Upper lobe of left lung (tissue), 6 donors: ENCODE measurements around the gene GUCY1B1. TPM values are rescaled to one million over a fixed set of nuclear protein-coding genes. Genes with fewer than 3 reads are reported as not detected.

ENCODE experiments used
- ATAC-seq, 2 donors: fragments of 200-7000 bp; cut with Tn5 transposase; one replicate each; pipeline ENCODE4 v1.9.1; 2022; ENCODE audit warnings: mild to moderate bottlenecking in 2 of 2, moderate library complexity in 2 of 2; ENCODE audit not compliant: low FRiP score in 2 of 2
- DNase-seq, 2 donors: peaks; one replicate each; pipeline ENCODE4 v3.0.0-alpha.2; 2019 to 2020
- H3K27ac ChIP-seq, 4 donors: fragments of 200-600 bp; sonication (generic); one replicate each; pipeline ENCODE4 v1.5.1; 2016 to 2019
- H3K27me3 ChIP-seq, 4 donors: fragments of 200-600 bp; sonication (generic); one replicate each; pipeline ENCODE4 v1.5.1; 2017 to 2019
- H3K36me3 ChIP-seq, 4 donors: fragments of 200-600 bp; sonication (generic); one replicate each; pipeline ENCODE4 v1.5.1; 2016 to 2019
- H3K4me1 ChIP-seq, 4 donors: fragments of 200-600 bp; sonication (generic); one replicate each; pipeline ENCODE4 v1.5.1; 2018 to 2019
- H3K4me3 ChIP-seq, 4 donors: fragments of 200-600 bp; sonication (generic); one replicate each; pipeline ENCODE4 v1.5.1; 2017 to 2019; ENCODE audit warnings: mild to moderate bottlenecking in 2 of 4, moderate library complexity in 1 of 4
- H3K9me3 ChIP-seq, 4 donors: fragments of 200-600 bp; sonication (generic); one replicate each; pipeline ENCODE4 v1.5.1; 2018 to 2019
- EP300 ChIP-seq, 4 donors: sonication (generic); formaldehyde crosslinking; IDR thresholded peaks; one replicate each; pipeline ENCODE4 v1.5.1; 2017; ENCODE audit warnings: antibody characterized with exemption in 4 of 4, control low read depth in 2 of 4
- POLR2A ChIP-seq, 4 donors: fragments of 450-650 bp; IDR thresholded peaks; one replicate each; pipeline ENCODE4 v1.5.1; 2016 to 2017; ENCODE audit warnings: antibody characterized with exemption in 4 of 4, mild to moderate bottlenecking in 2 of 4
- POLR2AphosphoS5 ChIP-seq, 2 donors: sonication (generic); formaldehyde crosslinking; IDR thresholded peaks; one replicate each; pipeline ENCODE4 v1.5.1; 2017; ENCODE audit warnings: antibody characterized with exemption in 2 of 2
- WGBS, 2 donors: methylation state at CpG; one replicate each; pipeline ENCODE4 v1.1.5; 2017 to 2018; 5-methylcytosine and 5-hydroxymethylcytosine counted together
- total RNA-seq, 6 donors: library from RNA; depleted of rRNA in 4 of 6; stranded (reverse); fragments of >200 nt in 4 of 6; gene quantifications; one replicate each; pipeline versions ENCODE4 v1.1.0 to v1.2.1, GENCODE V29; 2016 to 2021
- TF ChIP-seq, protein P1 (sequence below), 6 experiments: fragments of 450-650 bp in 4 of 6; fragments of 200-600 bp in 2 of 6; sonication (generic) in 2 of 6; IDR thresholded peaks; one replicate each; pipeline ENCODE4 v1.5.1; 2016 to 2019; ENCODE audit warnings: antibody characterized with exemption in 6 of 6
- donor health status: DM: no; HTN: no; CAD: no; lungs with moderate emphysema.
- donor health status: DM: no; HTN: yes; CAD: no; lungs with severe emphysema.

The GUCY1B1 gene
- total RNA-seq, 6 donors from 2014 or later: 8.1 to 24.1 (median 13.2) TPM

DNA sequence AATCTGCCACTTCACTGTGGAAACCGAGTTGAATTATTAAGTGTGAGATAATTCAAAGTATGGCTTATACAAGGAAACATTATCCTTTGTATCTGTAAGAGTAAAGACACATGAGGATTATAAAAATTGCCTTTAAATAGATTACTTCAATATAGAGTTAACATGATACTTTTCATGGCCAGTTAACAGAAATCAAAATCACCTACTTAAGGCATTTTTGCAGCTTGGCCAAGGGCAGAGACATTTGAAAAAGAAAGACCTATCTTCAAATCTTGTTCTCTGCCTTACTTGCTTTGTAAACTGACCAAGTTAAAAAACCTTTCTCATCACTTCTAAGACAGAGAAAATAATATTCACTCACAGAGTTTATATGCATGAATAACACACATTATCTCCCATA lies 44.9 kb upstream of the GUCY1B1 start:
- no peaks in the 10 kb centered on the region for H3K9me3 ChIP-seq
- DNase-seq: no peak
- H3K4me3 ChIP-seq: no peak overlapping the region
- H3K27me3 ChIP-seq: no peaks in the 10 kb centered on the region
- no peak for ATAC-seq
- no peak overlapping the region for H3K27ac ChIP-seq
- H3K36me3 ChIP-seq: peaks cover 0 to 4% (median 2%) of the 10 kb centered on the region in 4 donors
- TF ChIP-seq POLR2AphosphoS5 (IDR thresholded peaks at IDR 0.05) (no peak), EP300 (IDR thresholded peaks at IDR 0.05) (no peak), POLR2A (IDR thresholded peaks at IDR 0.05) (no peak)
- TF ChIP-seq, protein P1, sequence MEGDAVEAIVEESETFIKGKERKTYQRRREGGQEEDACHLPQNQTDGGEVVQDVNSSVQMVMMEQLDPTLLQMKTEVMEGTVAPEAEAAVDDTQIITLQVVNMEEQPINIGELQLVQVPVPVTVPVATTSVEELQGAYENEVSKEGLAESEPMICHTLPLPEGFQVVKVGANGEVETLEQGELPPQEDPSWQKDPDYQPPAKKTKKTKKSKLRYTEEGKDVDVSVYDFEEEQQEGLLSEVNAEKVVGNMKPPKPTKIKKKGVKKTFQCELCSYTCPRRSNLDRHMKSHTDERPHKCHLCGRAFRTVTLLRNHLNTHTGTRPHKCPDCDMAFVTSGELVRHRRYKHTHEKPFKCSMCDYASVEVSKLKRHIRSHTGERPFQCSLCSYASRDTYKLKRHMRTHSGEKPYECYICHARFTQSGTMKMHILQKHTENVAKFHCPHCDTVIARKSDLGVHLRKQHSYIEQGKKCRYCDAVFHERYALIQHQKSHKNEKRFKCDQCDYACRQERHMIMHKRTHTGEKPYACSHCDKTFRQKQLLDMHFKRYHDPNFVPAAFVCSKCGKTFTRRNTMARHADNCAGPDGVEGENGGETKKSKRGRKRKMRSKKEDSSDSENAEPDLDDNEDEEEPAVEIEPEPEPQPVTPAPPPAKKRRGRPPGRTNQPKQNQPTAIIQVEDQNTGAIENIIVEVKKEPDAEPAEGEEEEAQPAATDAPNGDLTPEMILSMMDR (IDR thresholded peaks at IDR 0.05): no peak
- no peaks in the 10 kb centered on the region for H3K4me1 ChIP-seq
- WGBS, 2 donors: 49 to 70% methylated on average over 1 of the region's 1 CpG

- Histone ChIP-seq H3K36me3 (peaks cover 0 to 5% (median 0%) of the 10 kb centered on the region in 4 donors), H3K4me1 (no peaks in the 10 kb centered on the region), H3K27ac (no peak overlapping the region), H3K9me3 (no peaks in the 10 kb centered on the region), H3K27me3 (no peaks in the 10 kb centered on the region), H3K4me3 (no peak overlapping the region)
- 67 to 86% methylated on average over 1 of the region's 1 CpG for WGBS, 2 donors
- no peak for ATAC-seq
- TF ChIP-seq POLR2A (IDR thresholded peaks at IDR 0.05) (no peak), EP300 (IDR thresholded peaks at IDR 0.05) (no peak), POLR2AphosphoS5 (IDR thresholded peaks at IDR 0.05) (no peak)
- TF ChIP-seq, protein P1 (IDR thresholded peaks at IDR 0.05): no peak
- no peak for DNase-seq
Observed at GRCh38 chr4:155722336-155722735, 36.5 kb upstream of the GUCY1B1 start.

- WGBS, 2 donors: 88 to 92% methylated on average over 7 of the region's 7 CpGs
- no peak for DNase-seq
- H3K27ac ChIP-seq: no peak overlapping the region
Observed at GRCh38 chr4:155722816-155723499, 35.9 kb upstream of the GUCY1B1 start.

GRCh38 chr4:155724731-155725130 lies 34.1 kb upstream of the GUCY1B1 start:
- WGBS, 2 donors: 75 to 81% methylated on average over 3 of the region's 3 CpGs

More at GRCh38 chr4:155722816-155723499, 35.9 kb upstream of the GUCY1B1 start:
- no peak overlapping the region for H3K4me3 ChIP-seq
- H3K4me1 ChIP-seq: no peaks in the 10 kb centered on the region
- H3K27me3 ChIP-seq: no peaks in the 10 kb centered on the region
- no peaks in the 10 kb centered on the region for H3K9me3 ChIP-seq
- no peak for TF ChIP-seq POLR2A (IDR thresholded peaks at IDR 0.05)
- TF ChIP-seq, protein P1 (IDR thresholded peaks at IDR 0.05): no peak
- TF ChIP-seq POLR2AphosphoS5 (IDR thresholded peaks at IDR 0.05): no peak
- TF ChIP-seq EP300 (IDR thresholded peaks at IDR 0.05): no peak
- no peak for ATAC-seq
- peaks cover 0 to 5% (median 0%) of the 10 kb centered on the region in 4 donors for H3K36me3 ChIP-seq

More at GRCh38 chr4:155724731-155725130, 34.1 kb upstream of the GUCY1B1 start:
- Histone ChIP-seq H3K9me3 (no peaks in the 10 kb centered on the region), H3K27me3 (no peaks in the 10 kb centered on the region), H3K27ac (no peak overlapping the region), H3K4me1 (no peaks in the 10 kb centered on the region), H3K36me3 (peaks cover 0 to 5% (median 0%) of the 10 kb centered on the region in 4 donors), H3K4me3 (no peak overlapping the region)
- DNase-seq (no peak), ATAC-seq (no peak)
- no peak for TF ChIP-seq EP300 (IDR thresholded peaks at IDR 0.05)
- TF ChIP-seq POLR2A (IDR thresholded peaks at IDR 0.05): no peak
- no peak for TF ChIP-seq POLR2AphosphoS5 (IDR thresholded peaks at IDR 0.05)
- TF ChIP-seq, protein P1 (IDR thresholded peaks at IDR 0.05): no peak
